NCI-H446 (cell line): ENCODE results near the gene SECTM1.

Experiments
- DNase-seq, 2 experiments: peaks; one replicate each; lab custom pipeline; 2025; lab: John Stamatoyannopoulos, UW

The SECTM1 gene

GRCh38 chr17:82315703-82316358 is 17.7 kb downstream of the SECTM1 start:
- DNase-seq: no peak

DNA sequence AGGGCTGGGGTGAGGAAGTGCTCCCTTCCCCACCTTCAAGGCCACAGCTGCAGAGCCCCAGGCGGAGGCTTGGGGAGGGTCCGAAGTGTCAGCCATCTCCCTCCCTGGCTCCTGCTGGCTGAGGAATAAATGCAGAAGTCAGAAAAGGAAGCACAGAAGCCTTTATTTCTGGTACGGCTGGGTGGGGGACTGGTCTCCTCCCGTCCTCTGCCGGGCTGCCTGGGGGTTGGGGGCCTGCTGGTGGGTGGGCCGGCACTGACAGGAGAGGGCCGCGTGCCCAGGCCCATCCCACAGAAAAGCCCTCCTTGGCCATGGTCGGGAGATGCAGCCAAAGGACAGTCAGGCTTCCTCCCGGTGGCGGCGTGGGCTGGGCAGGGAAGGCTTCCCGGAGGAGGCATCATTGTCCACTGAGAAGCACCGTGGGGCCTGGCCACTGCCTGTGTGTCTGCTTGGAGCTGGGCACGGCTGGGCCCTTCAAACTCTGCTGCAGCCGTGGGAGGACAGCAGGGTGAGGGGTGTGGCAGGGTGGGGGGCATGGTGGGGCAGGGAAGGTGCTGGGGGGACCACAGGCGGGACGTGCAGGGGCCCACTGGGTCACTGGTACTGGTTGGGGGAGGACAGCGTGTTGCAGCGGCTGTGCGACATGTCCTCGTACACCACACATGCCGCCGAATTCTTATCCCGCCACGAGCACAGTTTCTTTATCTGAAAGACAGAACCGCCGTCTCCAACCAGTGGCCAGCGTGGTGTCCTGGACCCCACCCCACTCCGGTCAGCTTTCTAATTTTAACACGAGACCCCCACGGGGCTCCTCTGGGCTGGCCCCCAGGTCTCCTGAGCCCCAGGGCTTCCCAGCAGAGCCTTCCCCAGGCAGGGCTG is 18.6 kb downstream of the SECTM1 start:
- DNase-seq: no peak

DNA sequence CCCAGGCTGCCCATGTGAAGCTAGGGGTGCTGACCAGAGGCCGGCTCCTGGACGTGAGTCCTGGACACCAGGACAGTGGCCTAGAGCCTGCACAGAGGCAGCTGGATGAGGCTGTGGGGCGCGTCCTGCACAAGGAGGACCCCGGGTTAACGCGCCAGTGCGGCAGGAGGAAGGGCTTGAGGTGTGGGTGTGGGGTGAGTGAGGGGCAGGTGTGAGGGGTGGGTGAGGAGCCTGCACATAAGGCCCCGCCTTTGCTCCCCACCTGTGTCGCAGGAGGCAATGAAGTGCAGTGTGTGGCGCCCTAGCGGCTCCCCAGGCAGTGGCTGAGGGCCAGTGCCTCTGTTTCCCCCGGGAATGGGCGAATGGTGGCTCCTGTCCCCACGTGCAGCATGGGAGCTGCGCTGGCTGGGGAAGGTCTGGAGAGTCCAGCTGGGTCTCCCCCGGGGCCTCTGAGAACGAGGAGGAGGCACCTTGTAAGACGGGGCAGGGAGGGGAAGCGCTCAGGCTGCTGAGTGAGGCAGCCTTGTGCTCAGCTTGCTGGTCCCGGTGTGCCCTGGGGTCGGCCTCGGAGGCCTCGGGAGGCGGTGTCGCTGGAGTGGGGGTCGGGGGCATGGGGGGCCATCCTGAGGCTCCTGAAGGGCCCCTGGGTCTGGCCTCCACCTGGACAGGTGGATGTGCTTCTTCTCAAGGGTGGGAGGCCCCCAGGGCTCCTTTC is 19.4 kb downstream of the SECTM1 start:
- no peak for DNase-seq

DNA sequence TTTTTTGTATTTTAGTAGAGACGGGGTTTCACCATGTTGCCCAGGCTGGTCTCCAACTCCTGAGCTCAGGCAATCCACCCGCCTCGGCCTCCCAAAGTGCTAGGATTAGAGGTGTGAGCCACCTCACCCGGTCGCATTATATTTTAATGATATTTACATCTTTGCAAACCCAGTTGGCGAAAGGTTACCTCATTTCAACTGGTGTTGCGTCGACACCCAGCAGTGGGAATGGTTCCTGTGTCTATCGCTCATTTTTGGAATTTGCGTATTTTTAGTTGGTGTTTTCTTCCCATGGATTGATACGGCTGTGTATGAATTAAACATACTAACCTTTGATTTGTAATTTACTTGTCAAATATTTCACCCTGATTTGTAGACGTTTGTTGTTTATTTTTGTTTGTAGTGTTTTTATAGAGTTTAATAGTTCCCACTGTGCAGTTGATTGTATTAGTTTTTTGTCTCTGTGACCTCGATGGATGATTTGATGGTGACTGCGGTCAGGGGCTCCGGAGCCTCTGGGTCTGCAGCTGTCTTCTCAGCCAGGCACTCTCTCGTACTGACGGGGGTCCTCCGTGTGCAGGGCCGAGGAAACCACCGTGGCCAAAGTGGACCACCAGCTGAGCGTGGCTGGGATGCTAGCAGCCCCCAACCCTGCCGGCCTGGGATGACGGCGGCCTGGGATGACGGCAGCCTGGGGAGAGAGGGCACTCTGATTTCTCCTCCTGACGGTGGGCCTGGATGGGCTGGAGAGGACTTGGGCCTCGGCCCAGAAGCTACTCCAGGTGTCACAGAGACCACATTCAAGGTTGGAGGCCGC is 20.2 kb downstream of the SECTM1 start:
- DNase-seq: no peak

- DNase-seq: no peak
Observed at GRCh38 chr17:82311971-82312370, 21.6 kb downstream of the SECTM1 start.

- DNase-seq: no peak
Observed at GRCh38 chr17:82310877-82311276, 22.7 kb downstream of the SECTM1 start.

DNA sequence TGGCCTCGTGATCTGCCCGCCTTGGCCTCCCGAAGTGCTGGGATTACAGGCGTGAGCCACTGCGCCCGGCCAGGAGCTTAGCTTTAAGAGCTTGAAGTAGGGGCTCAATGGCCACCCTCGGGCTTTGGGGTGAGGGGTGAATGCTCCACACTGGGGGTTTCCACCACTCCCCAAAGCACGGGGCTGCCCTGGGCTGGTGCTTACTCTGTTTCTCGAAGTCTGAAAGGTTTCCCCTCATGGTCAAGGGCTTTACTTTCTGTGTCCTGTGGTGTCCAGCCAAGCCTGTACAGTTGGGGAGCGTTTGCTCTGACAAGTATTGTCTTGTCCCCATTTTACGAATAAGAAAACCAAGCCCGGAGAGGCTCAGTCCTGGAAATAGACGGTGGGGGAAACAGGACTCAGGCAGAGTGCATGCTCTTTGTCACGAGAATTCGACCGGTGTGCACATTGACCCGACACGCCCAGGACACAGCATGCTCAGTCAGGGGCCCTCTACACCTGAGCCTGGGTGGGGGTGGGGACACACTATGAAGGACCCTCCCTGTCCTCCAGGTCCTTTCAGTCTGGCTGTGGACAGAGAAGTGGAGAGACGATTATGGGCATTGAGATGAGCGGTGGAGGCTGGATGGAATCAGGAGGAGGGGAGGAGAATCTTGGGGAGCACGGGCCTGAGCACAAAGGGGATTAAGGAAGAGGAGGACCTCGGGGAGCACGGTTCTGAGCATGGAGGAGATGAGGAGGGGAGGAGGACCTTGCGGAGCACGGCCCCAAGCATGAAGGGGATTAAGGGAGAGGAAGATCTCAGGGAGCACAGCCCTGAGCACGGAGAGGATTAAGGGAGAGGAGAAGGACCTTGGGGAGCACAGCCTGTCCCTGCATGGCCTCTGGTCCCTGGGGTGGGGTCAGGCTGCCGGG is 23.7 kb downstream of the SECTM1 start:
- DNase-seq: no peak

GRCh38 chr17:82305727-82306300 is 27.8 kb downstream of the SECTM1 start:
- no peak for DNase-seq

DNA sequence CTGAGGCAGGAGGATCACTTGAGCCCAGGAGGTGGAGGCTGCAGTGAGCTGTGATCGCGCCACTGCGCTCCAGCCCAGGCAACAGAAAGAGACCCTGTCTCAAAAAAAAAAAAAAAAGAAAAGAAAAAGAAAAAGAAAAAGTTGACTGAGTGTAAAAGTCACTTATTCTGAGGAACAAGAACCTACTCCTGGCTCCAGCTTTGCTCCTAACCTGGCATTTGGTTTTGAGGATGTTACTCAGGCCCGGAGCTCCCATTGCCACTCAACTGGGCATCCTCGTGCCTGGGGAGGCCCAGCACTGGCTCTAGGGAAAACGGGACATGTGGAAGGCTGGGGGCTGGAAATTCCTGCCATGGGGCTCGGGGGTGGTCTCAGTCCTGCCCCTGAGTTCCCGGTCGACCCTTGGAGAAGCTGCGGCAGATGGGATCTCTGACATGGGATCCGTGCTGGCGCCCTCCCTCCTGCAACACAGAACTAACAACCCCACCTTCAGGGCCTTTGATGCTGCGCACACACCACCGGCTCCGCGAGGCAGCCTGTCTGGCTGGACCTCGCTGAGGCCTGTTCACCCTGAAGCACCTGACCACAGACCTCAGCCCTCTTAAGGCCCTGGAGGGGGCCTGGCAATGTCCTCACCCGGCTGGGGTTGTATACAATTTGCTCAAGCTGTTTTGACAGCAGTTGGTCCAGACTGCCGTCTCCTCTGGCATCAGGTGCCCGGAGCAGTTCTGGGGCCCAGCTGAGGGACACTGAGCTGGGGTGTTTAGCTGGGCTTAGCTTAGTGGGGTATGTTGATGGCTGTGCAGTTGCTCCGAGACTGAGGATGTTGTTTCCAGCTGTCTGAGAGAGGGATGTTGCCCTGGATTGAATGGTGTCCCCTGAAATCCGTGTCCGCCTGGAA is 28.5 kb downstream of the SECTM1 start:
- no peak for DNase-seq

- no peak for DNase-seq
Observed at GRCh38 chr17:82303944-82304808, 29.4 kb downstream of the SECTM1 start.

DNA sequence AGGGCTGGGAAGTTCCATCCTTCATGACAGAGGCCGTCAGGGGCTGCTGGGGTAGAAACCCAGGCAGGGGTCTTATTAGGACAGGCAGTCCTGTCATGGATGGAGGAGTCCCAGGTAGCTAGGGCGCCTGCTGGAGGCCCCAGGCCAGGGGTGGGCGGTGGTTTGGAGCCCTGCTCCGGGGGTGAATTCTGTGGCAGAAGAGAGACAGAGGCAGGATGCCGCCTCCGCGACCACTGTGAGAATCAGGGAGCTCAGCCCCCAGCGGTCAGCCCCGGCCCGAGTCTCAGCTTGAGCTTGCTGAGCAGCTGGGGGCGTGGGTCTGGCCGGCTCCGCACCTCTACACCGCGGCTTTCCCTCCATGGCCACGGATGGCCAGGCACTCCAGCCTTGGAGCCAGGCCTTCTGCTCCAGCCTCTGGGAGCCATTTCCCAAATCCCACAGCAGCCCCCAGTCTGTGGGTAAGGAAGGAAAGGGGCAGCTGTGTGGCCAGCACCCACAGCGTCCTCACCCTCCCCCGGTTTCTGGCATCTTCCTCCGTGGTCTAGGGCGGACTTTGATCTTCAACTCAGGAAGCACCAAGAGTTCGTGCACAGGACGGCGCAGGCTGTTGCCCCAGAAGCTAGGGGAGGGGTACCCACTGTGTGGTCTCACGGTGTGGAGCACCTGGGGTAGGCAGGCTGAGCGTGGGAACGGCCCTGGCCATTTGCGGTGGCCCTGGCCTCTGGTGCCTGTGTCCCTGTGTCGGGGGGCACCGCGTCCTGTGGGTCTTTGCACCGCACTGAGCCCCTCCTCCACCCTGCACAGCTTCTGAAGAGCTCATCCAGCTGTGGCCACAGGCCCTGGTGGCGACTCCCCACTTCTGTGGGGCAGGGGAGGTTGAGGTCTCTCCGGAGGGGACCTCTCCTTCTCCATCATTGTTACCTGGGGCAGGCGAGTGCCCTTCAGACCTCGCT is 30.3 kb downstream of the SECTM1 start:
- no peak for DNase-seq

GRCh38 chr17:82302568-82302963 is 31.0 kb downstream of the SECTM1 start:
- no peak for DNase-seq

DNA sequence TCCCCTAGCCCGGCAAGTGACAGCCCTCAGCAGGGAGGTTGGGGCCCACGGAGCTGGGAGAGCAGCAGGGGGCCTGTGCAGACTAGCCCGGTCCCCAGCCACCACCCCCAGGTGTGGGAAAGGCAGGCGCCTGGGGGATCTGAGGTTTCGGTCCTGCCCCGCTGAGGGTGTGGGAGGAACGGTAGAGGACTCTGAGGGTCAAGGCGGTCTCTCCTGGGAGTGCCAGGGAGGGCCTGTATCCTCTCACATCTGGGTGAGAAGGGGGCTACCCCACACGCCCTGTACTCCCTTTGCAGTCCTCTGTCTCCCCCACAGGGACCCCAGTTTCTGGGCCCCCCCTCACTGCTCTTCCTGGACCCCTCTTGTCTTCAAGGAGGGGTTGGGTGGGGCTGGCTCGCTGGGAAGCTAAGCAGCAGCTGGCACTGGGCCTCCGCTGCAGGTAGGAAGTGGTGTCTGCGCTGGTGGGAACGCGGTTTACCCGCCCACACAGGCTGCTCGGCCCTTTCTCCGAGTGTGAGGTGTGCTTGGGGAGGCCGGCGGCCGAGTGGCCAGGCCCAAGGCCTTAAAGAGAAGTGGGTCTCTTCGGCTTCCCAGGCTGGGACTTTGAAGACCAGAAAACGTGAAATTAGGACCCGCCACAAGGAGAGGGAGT is 31.5 kb downstream of the SECTM1 start:
- DNase-seq: no peak

DNA sequence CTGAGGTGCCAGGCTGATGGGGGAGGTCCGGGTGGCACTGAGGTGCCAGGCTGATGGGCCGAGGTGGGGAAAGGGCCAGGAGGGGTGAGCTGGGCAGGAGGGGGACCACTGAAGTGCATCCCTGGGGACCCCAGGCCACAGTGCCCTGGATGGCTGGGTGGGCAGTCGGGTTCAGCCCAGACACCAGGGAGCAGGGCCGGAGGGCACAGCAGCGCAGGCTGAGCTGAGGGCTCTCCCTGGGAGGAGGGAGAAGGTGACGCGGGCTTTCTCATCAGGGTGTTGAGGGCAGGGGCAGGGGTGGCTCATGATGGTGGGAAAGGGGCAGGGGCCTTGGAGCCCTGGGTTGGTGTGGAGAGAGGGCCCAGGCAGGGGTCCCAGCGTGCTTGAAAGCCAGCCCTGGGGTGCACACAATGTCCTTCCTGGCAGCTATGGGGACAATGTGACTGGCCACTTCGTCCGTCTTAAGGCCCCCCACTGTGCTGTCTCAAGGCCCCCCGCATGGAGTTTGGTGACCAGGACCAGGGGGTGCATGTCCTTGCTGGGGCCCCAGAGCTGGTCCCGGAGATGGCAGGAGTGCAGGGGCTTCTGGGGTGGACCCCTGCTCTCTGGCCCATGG is 32.2 kb downstream of the SECTM1 start:
- DNase-seq: no peak

GRCh38 chr17:82300707-82301270 is 32.8 kb downstream of the SECTM1 start:
- peak in 1 of 2 experiments; percentile 71 for DNase-seq

GRCh38 chr17:82300228-82300627 is 33.3 kb downstream of the SECTM1 start:
- DNase-seq: no peak
